Fibroblast of the aortic adventitia (primary cell): ENCODE data around the gene TPI1. TPM values are rescaled to one million over a fixed set of nuclear protein-coding genes. Genes with fewer than 3 reads are reported as not detected.
A peak's percentile ranks its signal among the peaks of the same experiment; 100 is the strongest.

Source experiments
- DNase-seq: peaks from one replicate; pipeline ENCODE4 v3.0.0-alpha.2; 2010; ENCODE audit warnings: low read depth
- H3K4me3 ChIP-seq: 2 replicates; pipeline ENCODE4 v1.5.1; 2011; ENCODE audit warnings: low read depth, mild to moderate bottlenecking, control low read depth, low read length, moderate library complexity
- CTCF ChIP-seq: IDR thresholded peaks from 2 replicates; pipeline ENCODE4 v1.5.1; 2011; ENCODE audit warnings: mild to moderate bottlenecking, low read length, control low read depth, inconsistent platforms; ENCODE audit not compliant: insufficient read depth
- total RNA-seq: library from RNA; depleted of rRNA; stranded (reverse); fragments of >200 nt; gene quantifications from 2 replicates; pipeline ENCODE4 v1.2.3, GENCODE V29; 2012; ENCODE audit warnings: low replicate concordance

TPI1 gene
- 183 and 680 TPM in 2 replicates for total RNA-seq

- no peak for TF ChIP-seq CTCF
- H3K4me3 ChIP-seq = peak within 1 kb of the TSS; percentile 91
- DNase-seq = peak; percentile 80
Observed at GRCh38 chr12:6867413-6868210, at the start of gene TPI1. TSS of gene TPI1 (plus strand) at chr12:6867531. CDS start at chr12:6867567, 36 bp downstream.

- H3K4me3 ChIP-seq = no peak overlapping the region
- TF ChIP-seq CTCF = no peak
- DNase-seq = no peak
Observed at GRCh38 chr12:6817662-6818157, 49.6 kb upstream of the TPI1 start.

- DNase-seq = no peak
- TF ChIP-seq CTCF = no peak
- no peak overlapping the region for H3K4me3 ChIP-seq
Observed at GRCh38 chr12:6818222-6818621, 49.1 kb upstream of the TPI1 start.

DNA sequence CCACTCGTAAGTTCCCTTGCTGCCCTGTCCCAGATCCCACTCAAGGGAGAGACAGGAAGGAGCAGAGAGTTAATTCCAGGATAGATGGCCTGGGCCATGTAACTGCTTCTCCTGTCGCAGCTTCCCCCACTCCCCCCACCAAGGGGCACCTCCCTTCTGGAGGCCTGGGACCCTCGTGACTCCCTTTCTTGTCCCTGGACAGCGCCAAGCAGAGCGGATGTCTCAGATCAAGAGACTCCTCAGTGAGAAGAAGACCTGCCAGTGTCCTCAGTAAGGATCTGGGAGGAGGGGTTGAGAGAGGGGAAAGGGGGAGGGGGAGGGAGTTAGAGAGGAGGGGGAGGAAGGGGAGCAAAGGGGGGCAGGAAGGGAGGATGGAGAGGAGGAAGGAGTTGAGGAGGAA is 48.7 kb upstream of the TPI1 start:
- no peak overlapping the region for H3K4me3 ChIP-seq
- DNase-seq = no peak
- no peak for TF ChIP-seq CTCF

DNA sequence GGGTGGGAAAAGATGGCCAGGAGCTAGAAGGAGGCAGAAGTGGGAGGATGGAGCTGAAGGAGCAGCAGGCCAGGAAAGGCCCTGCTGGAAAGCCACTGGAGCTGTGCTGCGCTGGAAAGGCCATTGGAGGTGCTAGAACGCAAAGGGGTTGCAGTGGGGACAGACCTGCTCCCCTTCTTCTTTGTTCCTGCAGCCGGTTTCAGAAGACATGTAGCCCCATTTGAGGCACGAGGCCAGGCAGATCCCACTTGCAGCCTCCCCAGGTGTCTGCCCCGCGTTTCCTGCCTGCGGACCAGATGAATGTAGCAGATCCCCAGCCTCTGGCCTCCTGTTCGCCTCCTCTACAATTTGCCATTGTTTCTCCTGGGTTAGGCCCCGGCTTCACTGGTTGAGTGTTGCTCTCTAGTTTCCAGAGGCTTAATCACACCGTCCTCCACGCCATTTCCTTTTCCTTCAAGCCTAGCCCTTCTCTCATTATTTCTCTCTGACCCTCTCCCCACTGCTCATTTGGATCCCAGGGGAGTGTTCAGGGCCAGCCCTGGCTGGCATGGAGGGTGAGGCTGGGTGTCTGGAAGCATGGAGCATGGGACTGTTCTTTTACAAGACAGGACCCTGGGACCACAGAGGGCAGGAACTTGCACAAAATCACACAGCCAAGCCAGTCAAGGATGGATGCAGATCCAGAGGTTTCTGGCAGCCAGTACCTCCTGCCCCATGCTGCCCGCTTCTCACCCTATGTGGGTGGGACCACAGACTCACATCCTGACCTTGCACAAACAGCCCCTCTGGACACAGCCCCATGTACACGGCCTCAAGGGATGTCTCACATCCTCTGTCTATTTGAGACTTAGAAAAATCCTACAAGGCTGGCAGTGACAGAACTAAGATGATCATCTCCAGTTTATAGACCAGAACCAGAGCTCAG is 48.0 kb upstream of the TPI1 start:
- no peak for TF ChIP-seq CTCF
- no peak overlapping the region for H3K4me3 ChIP-seq
- DNase-seq = no peak

GRCh38 chr12:6820166-6820565 is 47.2 kb upstream of the TPI1 start:
- DNase-seq = no peak
- TF ChIP-seq CTCF = no peak
- no peak overlapping the region for H3K4me3 ChIP-seq
